GM23338 (cell line): Measurements from ENCODE around the gene JAGN1. TPM values are rescaled to one million over a fixed set of nuclear protein-coding genes. Genes with fewer than 3 reads are reported as not detected.

Experiments used
- ATAC-seq: fragments of 200-7000 bp; cut with Tn5 transposase; 3 replicates; pipeline ENCODE4 v1.9.1; 2020
- DNase-seq: peaks from one replicate; pipeline ENCODE4 v3.0.0-alpha.2; 2015; ENCODE audit warnings: low spot score
- H2AFZ ChIP-seq: fragments of 200-600 bp; sonication (generic); 2 replicates; pipeline ENCODE4 v1.8.0; 2016; ENCODE audit warnings: antibody characterized with exemption, mild to moderate bottlenecking, moderate library complexity
- H3F3A ChIP-seq: fragments of 200-600 bp; sonication (generic); replicated peaks from 2 replicates; pipeline ENCODE4 v1.8.0; 2017; ENCODE audit warnings: antibody characterized with exemption, mixed run types, low read depth
- H3K27ac ChIP-seq: fragments of 200-600 bp; sonication (generic); 2 replicates; pipeline ENCODE4 v1.6.1; 2016; ENCODE audit warnings: low read depth
- H3K27me3 ChIP-seq: fragments of 200-600 bp; sonication (generic); 2 replicates; pipeline ENCODE4 v1.8.0; 2016; ENCODE audit warnings: mild to moderate bottlenecking, mixed run types, moderate library complexity; ENCODE audit not compliant: insufficient read depth
- H3K36me3 ChIP-seq: fragments of 200-600 bp; sonication (generic); 2 replicates; pipeline ENCODE4 v1.8.0; 2016; ENCODE audit warnings: mild to moderate bottlenecking; ENCODE audit not compliant: insufficient read depth
- H3K4me1 ChIP-seq: fragments of 200-600 bp; sonication (generic); 2 replicates; pipeline ENCODE4 v1.8.0; 2016; ENCODE audit warnings: mild to moderate bottlenecking, moderate library complexity; ENCODE audit not compliant: insufficient read depth
- H3K4me2 ChIP-seq: fragments of 200-600 bp; sonication (generic); 2 replicates; pipeline ENCODE4 v1.7.1; 2017; ENCODE audit warnings: mixed run types
- H3K4me3 ChIP-seq: fragments of 200-600 bp; sonication (generic); 2 replicates; pipeline ENCODE4 v1.6.1; 2016; ENCODE audit warnings: mixed run types
- H3K79me2 ChIP-seq: fragments of 200-600 bp; sonication (generic); replicated peaks from 2 replicates; pipeline ENCODE4 v1.8.0; 2017; ENCODE audit warnings: mild to moderate bottlenecking; ENCODE audit not compliant: insufficient read depth
- H3K9me2 ChIP-seq: fragments of 200-600 bp; sonication (generic); 2 replicates; pipeline ENCODE4 v1.8.0; 2017; ENCODE audit not compliant: insufficient read depth
- H4K20me1 ChIP-seq: fragments of 200-600 bp; sonication (generic); replicated peaks from 2 replicates; pipeline ENCODE4 v1.8.0; 2017; ENCODE audit warnings: mild to moderate bottlenecking; ENCODE audit not compliant: insufficient read depth
- H3K27ac Mint-ChIP-seq: 2 replicates; pipeline ENCODE4 v1.8.0; 2020; ENCODE audit warnings: inconsistent platforms, mild to moderate bottlenecking, moderate library complexity, mixed read lengths
- H3K27me3 Mint-ChIP-seq: 3 replicates; pipeline ENCODE4 v1.8.0; 2022; ENCODE audit warnings: low read depth, mild to moderate bottlenecking, moderate library complexity, mixed read lengths, inconsistent platforms; ENCODE audit not compliant: insufficient read depth, poor library complexity
- H3K36me3 Mint-ChIP-seq: 3 replicates; pipeline ENCODE4 v1.8.0; 2021; ENCODE audit warnings: low read depth, mild to moderate bottlenecking, inconsistent platforms, moderate library complexity, mixed read lengths
- H3K4me1 Mint-ChIP-seq: 3 replicates; pipeline ENCODE4 v1.8.0; 2020; ENCODE audit warnings: mild to moderate bottlenecking, inconsistent platforms, mixed read lengths
- H3K4me3 Mint-ChIP-seq: 3 replicates; pipeline ENCODE4 v1.8.0; 2021; ENCODE audit warnings: moderate library complexity, mild to moderate bottlenecking, inconsistent platforms, mixed read lengths
- H3K9me3 Mint-ChIP-seq: 3 replicates; pipeline ENCODE4 v1.8.0; 2020; ENCODE audit warnings: moderate library complexity, mild to moderate bottlenecking, inconsistent platforms, mixed read lengths
- CTCF ChIP-seq, 2 experiments: fragments of 200-600 bp in 1 of 2; sonication (generic) in 1 of 2; conservative IDR thresholded peaks; 2 replicates each; pipeline versions ENCODE4 v1.5.1 to v1.6.1; 2016 to 2017; ENCODE audit warnings: antibody characterized with exemption in 2 of 2, low read depth in 2 of 2, mild to moderate bottlenecking in 2 of 2, moderate library complexity in 1 of 2
- EZH2 ChIP-seq: fragments of 200-600 bp; sonication (generic); IDR thresholded peaks from one replicate; pipeline ENCODE4 v1.8.0; 2017; ENCODE audit warnings: antibody characterized with exemption, mild to moderate bottlenecking, low read depth; ENCODE audit not compliant: unreplicated experiment
- POLR2AphosphoS5 ChIP-seq: IDR thresholded peaks from 2 replicates; pipeline ENCODE4 v1.6.1; 2016; ENCODE audit warnings: antibody characterized with exemption, low read depth
- ZNF114 ChIP-seq: fragments of 250-450 bp; sonication (Bioruptor Pico); IDR thresholded peaks from 2 replicates; pipeline ENCODE4 v1.5.0; 2020; ENCODE audit warnings: mild to moderate bottlenecking, moderate library complexity
- ZNF331 ChIP-seq: fragments of 250-450 bp; sonication (Bioruptor Pico); IDR thresholded peaks from 2 replicates; pipeline ENCODE4 v1.5.0; 2020; ENCODE audit warnings: low read depth, mild to moderate bottlenecking, moderate library complexity
- polyA plus RNA-seq: library from polyadenylated mRNA; unstranded; fragments of >200 nt; fragmentation: Nextera tagmentation; extraction: Ambion mirVana; gene quantifications from 2 replicates; pipeline ENCODE4 v1.2.1, GENCODE V29; 2016
- total RNA-seq: library from RNA; depleted of rRNA; stranded (reverse); fragments of >200 nt; shearing (Covaris generic); gene quantifications from 2 replicates; pipeline ENCODE4 v1.2.3, GENCODE V29; 2014
- TF ChIP-seq, protein P1 (sequence below): IDR thresholded peaks from one replicate; pipeline ENCODE4 v1.6.1; 2018; ENCODE audit warnings: antibody characterized with exemption; ENCODE audit not compliant: unreplicated experiment

The JAGN1 gene
- total and polyA plus RNA-seq, 2 experiments from 2014 or later = 22.5 to 32.0 TPM

DNA sequence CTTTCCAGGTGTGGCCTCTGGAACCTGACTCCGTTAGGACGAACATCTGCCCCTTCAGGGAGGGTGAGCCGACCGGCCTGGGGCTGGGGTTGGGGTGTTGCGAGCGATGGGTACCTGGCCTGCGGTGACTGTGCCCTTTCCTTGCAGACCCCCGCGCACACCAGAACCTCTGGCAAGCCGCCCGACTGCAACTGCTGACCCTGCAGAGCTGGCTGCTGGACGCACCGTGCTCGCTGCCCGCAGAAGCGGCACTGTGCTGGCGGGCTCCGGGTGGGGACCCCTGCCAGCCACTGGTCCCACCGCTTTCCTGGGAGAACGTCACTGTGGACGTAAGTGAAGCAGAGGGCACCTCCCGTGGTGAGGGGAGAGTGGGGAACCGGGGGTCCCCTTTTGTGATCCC, 37.7 kb downstream of the JAGN1 start (continued):
- TF ChIP-seq, protein P1, sequence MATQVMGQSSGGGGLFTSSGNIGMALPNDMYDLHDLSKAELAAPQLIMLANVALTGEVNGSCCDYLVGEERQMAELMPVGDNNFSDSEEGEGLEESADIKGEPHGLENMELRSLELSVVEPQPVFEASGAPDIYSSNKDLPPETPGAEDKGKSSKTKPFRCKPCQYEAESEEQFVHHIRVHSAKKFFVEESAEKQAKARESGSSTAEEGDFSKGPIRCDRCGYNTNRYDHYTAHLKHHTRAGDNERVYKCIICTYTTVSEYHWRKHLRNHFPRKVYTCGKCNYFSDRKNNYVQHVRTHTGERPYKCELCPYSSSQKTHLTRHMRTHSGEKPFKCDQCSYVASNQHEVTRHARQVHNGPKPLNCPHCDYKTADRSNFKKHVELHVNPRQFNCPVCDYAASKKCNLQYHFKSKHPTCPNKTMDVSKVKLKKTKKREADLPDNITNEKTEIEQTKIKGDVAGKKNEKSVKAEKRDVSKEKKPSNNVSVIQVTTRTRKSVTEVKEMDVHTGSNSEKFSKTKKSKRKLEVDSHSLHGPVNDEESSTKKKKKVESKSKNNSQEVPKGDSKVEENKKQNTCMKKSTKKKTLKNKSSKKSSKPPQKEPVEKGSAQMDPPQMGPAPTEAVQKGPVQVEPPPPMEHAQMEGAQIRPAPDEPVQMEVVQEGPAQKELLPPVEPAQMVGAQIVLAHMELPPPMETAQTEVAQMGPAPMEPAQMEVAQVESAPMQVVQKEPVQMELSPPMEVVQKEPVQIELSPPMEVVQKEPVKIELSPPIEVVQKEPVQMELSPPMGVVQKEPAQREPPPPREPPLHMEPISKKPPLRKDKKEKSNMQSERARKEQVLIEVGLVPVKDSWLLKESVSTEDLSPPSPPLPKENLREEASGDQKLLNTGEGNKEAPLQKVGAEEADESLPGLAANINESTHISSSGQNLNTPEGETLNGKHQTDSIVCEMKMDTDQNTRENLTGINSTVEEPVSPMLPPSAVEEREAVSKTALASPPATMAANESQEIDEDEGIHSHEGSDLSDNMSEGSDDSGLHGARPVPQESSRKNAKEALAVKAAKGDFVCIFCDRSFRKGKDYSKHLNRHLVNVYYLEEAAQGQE = no peak
- TF ChIP-seq ZNF114 (no peak), ZNF331 (CRISPR knock-in tag) (no peak), EZH2 (no peak)

DNA sequence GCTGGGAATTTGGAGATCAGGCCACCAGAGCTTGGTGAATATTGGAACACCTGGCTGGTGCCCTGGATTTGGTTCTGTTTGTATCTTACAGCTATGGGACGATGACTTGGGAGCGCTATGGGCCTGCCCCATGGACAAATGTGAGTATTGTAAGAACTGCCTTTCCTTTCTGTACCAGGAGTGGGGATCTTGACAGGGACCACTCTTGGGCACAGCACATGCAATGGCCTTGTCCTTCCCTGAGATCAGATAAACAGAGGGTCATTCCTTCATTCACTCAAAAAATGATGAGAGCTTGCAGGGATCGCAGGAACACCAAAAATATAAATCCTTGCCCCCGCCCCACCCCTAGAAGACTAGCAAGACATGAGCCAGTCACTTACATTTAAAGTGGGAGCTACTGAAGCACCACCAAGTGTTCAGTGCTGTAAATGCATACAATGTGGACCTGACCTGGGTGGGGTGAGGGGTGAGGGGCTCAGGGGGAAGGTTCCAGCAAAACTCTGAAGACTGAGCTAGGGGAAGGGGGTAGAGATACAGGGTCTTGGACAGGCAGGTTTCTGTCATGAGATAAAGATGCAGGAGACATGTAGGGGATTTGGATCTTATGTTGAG, 40.5 kb downstream of the JAGN1 start:
- no peaks in the 10 kb centered on the region for H4K20me1 ChIP-seq
- H3K36me3 Mint-ChIP-seq = peaks cover 14% of the 10 kb centered on the region
- ATAC-seq = no peak

More for the DNA sequence above, 40.5 kb downstream of the JAGN1 start:
- TF ChIP-seq ZNF114 (no peak), ZNF331 (CRISPR knock-in tag) (no peak), CTCF (conservative IDR thresholded peaks at IDR 0.05; ENCODE audit: low read depth in 2 of 2) (peak in 1 of 2 experiments; percentile 43; a peak in 2 of 4 replicates), POLR2AphosphoS5 (no peak)
- H3K4me1 ChIP-seq = peaks cover 5% of the 10 kb centered on the region
- Mint-ChIP-seq H3K27ac (no peak overlapping the region), H3K27me3 (peaks cover 11% of the 10 kb centered on the region), H3K9me3 (peaks cover 12% of the 10 kb centered on the region; the same call in 2 of the 3 replicates), H3K4me1 (peaks cover 10% of the 10 kb centered on the region), H3K4me3 (no peak overlapping the region)
- no peak overlapping the region for H3K27ac ChIP-seq
- no peak for DNase-seq
- no peak overlapping the region for H3K4me3 ChIP-seq
- 0 out of 2 replicates have a peak, but pooled peaks cover 5% of the 10 kb centered on the region for H3F3A ChIP-seq
- H3K27me3 ChIP-seq = peaks cover 8% of the 10 kb centered on the region; the same call in 1 of the 2 replicates
- H3K79me2 ChIP-seq = no peaks in the 10 kb centered on the region; the same call in 1 of the 2 replicates
- H3K36me3 ChIP-seq = no peaks in the 10 kb centered on the region
- no peaks in the 10 kb centered on the region for H3K9me2 ChIP-seq
- no peak overlapping the region for H2AFZ ChIP-seq
- H3K4me2 ChIP-seq = no peak overlapping the region
